HepG2 (cell line): ENCODE results near the gene ARHGEF37. TPM values are rescaled to one million over a fixed set of nuclear protein-coding genes. Genes with fewer than 3 reads are reported as not detected.

Source experiments
- ATAC-seq: fragments of 200-7000 bp; cut with Tn5 transposase; 3 replicates; pipeline ENCODE4 v1.9.1; 2020; ENCODE audit warnings: mild to moderate bottlenecking, moderate library complexity
- BruUV-seq: library from RNA; stranded (reverse); fragments of 400-500 nt; replicated peaks from 2 replicates; lab custom pipeline; 2021; lab: Mats Ljungman, UMichigan
- CTCF ChIA-PET: fragments of 300-600 bp; formaldehyde crosslinking; extraction: SDS; loops from one replicate; lab custom pipeline; 2021; ENCODE audit warnings: low total read pairs, inconsistent platforms, low intra/inter-chr PET ratio; lab: Yijun Ruan, JAX
- POLR2A ChIA-PET: fragments of 350-600 bp; sonication (Branson Sonifier 250); formaldehyde crosslinking; loops from one replicate; lab custom pipeline; 2020; ENCODE audit warnings: antibody characterized with exemption, inconsistent platforms; lab: Yijun Ruan, JAX
- DNase-seq: peaks from one replicate; pipeline ENCODE4 v3.0.0-alpha.2; 2015; ENCODE audit warnings: low spot score
- FAIRE-seq: peaks from 3 replicates; lab custom pipeline; 2011; peaks lifted over from hg19 to GRCh38; lab: Jason Lieb, UNC
- H2AFZ ChIP-seq: one replicate; pipeline ENCODE4 v1.6.1; 2011; ENCODE audit warnings: low read length, inconsistent platforms
- H3K27ac ChIP-seq: fragments of 300-600 bp; 3 replicates; pipeline ENCODE4 v1.8.0; 2011; ENCODE audit warnings: mixed run types, mild to moderate bottlenecking, mixed read lengths, low read length, inconsistent platforms; ENCODE audit not compliant: insufficient read depth; ENCODE audit errors: extremely low read length
- H3K27me3 ChIP-seq, 2 experiments: fragments of 200-600 bp in 1 of 2; 2 replicates in 1 of 2; 3 replicates in 1 of 2; pipeline versions ENCODE4 v1.6.0 to v1.8.0; 2011; ENCODE audit warnings: low read length in 2 of 2, mild to moderate bottlenecking in 2 of 2, moderate library complexity in 2 of 2, inconsistent platforms in 1 of 2; ENCODE audit not compliant: insufficient read depth in 2 of 2, control insufficient read depth in 1 of 2
- H3K36me3 ChIP-seq, 2 experiments: fragments of 200-600 bp in 1 of 2; replicated peaks in 1 of 2; 2 replicates in 1 of 2; 3 replicates in 1 of 2; pipeline versions ENCODE4 v1.5.1 to v1.8.0; 2011; ENCODE audit warnings: low read length in 2 of 2, inconsistent platforms in 1 of 2; ENCODE audit not compliant: insufficient read depth in 2 of 2, control insufficient read depth in 1 of 2
- H3K4me1 ChIP-seq: 2 replicates; pipeline ENCODE4 v1.5.1; 2012; ENCODE audit warnings: low read length, inconsistent platforms; ENCODE audit not compliant: insufficient read depth
- H3K4me2 ChIP-seq: 2 replicates; pipeline ENCODE4 v1.6.0; 2011; ENCODE audit warnings: low read depth, low read length, inconsistent platforms
- H3K4me3 ChIP-seq, 3 experiments: fragments of 200-600 bp in 1 of 3; sonication (generic), shearing (Covaris generic) in 1 of 3; replicated peaks in 1 of 3; 2 replicates each; pipeline ENCODE4 v1.5.1; 2011 to 2016; ENCODE audit warnings: low read length in 3 of 3, inconsistent platforms in 2 of 3, low read depth in 2 of 3, mild to moderate bottlenecking in 2 of 3, control low read depth in 1 of 3, mixed read lengths in 1 of 3; ENCODE audit not compliant: insufficient read depth in 1 of 3
- H3K79me2 ChIP-seq: one replicate; pipeline ENCODE4 v1.6.1; 2011; ENCODE audit warnings: low read length, inconsistent platforms; ENCODE audit not compliant: insufficient read depth
- H3K9ac ChIP-seq: 2 replicates; pipeline ENCODE4 v1.6.0; 2011; ENCODE audit warnings: mild to moderate bottlenecking, low read depth, low read length, inconsistent platforms; ENCODE audit not compliant: insufficient read depth
- H3K9me3 ChIP-seq: 2 replicates; pipeline ENCODE4 v1.5.1; 2012; ENCODE audit warnings: mild to moderate bottlenecking, low read length
- H4K20me1 ChIP-seq: 2 replicates; pipeline ENCODE4 v1.6.0; 2011; ENCODE audit warnings: inconsistent platforms, mild to moderate bottlenecking, low read length, moderate library complexity; ENCODE audit not compliant: insufficient read depth
- CEBPB ChIP-seq: IDR thresholded peaks from 2 replicates; pipeline ENCODE4 v1.6.1; 2011; ENCODE audit warnings: low read depth, low read length, improper control_type of control experiment, borderline replicate concordance
- CEBPG ChIP-seq: IDR thresholded peaks from 2 replicates; pipeline ENCODE4 v1.6.1; 2016
- MTF2 ChIP-seq: sonication (generic); formaldehyde crosslinking; IDR thresholded peaks from 2 replicates; pipeline ENCODE4 v1.5.0; 2020; ENCODE audit warnings: missing genetic modification reagents, borderline replicate concordance
- THAP7 ChIP-seq: sonication (generic); formaldehyde crosslinking; IDR thresholded peaks from 2 replicates; pipeline ENCODE4 v1.8.1; 2023; ENCODE audit warnings: mild to moderate bottlenecking, missing genetic modification reagents
- THYN1 ChIP-seq: sonication (generic); formaldehyde crosslinking; IDR thresholded peaks from 2 replicates; pipeline ENCODE4 v1.8.1; 2023; ENCODE audit warnings: low read depth, mild to moderate bottlenecking, moderate library complexity, missing genetic modification reagents, borderline replicate concordance
- ZNF580 ChIP-seq: IDR thresholded peaks from 2 replicates; pipeline ENCODE4 v1.6.1; 2016; ENCODE audit warnings: low read depth, borderline replicate concordance
- ZSCAN30 ChIP-seq: sonication (generic); formaldehyde crosslinking; IDR thresholded peaks from 2 replicates; pipeline ENCODE4 v1.5.0; 2020; ENCODE audit warnings: mild to moderate bottlenecking, missing genetic modification reagents
- WGBS: methylation state at CpG from one replicate; pipeline ENCODE4 v1.1.6; 2017; ENCODE audit warnings: low lambda C conversion rate; 5-methylcytosine and 5-hydroxymethylcytosine counted together
- in situ Hi-C: cut with HindIII; loops from 2 replicates; pipeline ENCODE4 v1.10.0; 2017; ENCODE audit warnings: low pct_unique_long_range_greater_than_20kb; ENCODE audit not compliant: extremely low pct_ligation_motif_present
- intact Hi-C: fragments of 100-400 bp; cut with micrococcal nuclease; formaldehyde crosslinking; loops from one replicate; pipeline ENCODE4 v1.10.0; 2022; ENCODE audit not compliant: unreplicated experiment
- polyA plus RNA-seq, 8 experiments: library from polyadenylated mRNA; depleted of rRNA in 3 of 8; stranded (reverse) in 7 of 8; unstranded in 1 of 8; fragments of >200 nt; fragmentation: Illumina TruSeq in 4 of 8; extraction: Trizol in 4 of 8; gene quantifications; 2 replicates each; pipeline versions ENCODE4 v1.2.1 to v1.2.3, GENCODE V29; 2011 to 2016; ENCODE audit warnings: low read depth in 4 of 8, missing spikeins in 1 of 8, mixed read lengths in 1 of 8; ENCODE audit not compliant: insufficient read depth in 1 of 8
- total RNA-seq, 5 experiments: library from RNA; depleted of rRNA; stranded (reverse); fragments of >200 nt; fragmentation: Illumina TruSeq; extraction: Trizol; gene quantifications; 2 replicates each; pipeline ENCODE4 v1.2.3, GENCODE V29; 2016; ENCODE audit warnings: low read depth in 1 of 5

ARHGEF37 gene
- total and polyA plus RNA-seq, 2 of the 13 experiments (the other 11 are each of a cell fraction or from before 2014, with no cell fraction given) = 0.18 to 0.27 TPM

- TF ChIP-seq ZNF580 (no peak), ZSCAN30 (no peak), THYN1 (CRISPR knock-in tag) (no peak), MTF2 (CRISPR knock-in tag) (no peak)
These were observed 24.9 kb downstream of the ARHGEF37 start (continued) for GRCh38 chr5:149605998-149606724.

GRCh38 chr5:149608936-149609545, 27.7 kb downstream of the ARHGEF37 start:
- no TSS peak for BruUV-seq
- DNase-seq (no peak), ATAC-seq (no peak), FAIRE-seq (no peak)
- no peaks in the 10 kb centered on the region for H3K36me3 ChIP-seq
- whole genome bisulfite sequencing = 62% methylated on average over 4 of the region's 4 CpGs
- no peaks in the 10 kb centered on the region for H3K79me2 ChIP-seq
- ChIA-PET CTCF (no interaction called here), POLR2A (no interaction called here)
- TF ChIP-seq CEBPB (peak; percentile 56), CEBPG (CRISPR knock-in tag) (0 out of 2 replicates have a peak, but pooled peaks have one; percentile 20), THAP7 (peak; percentile 31; the same call in 1 of the 2 replicates), ZSCAN30 (no peak)
- no peak overlapping the region for H2AFZ ChIP-seq
- H3K4me2 ChIP-seq = no peak overlapping the region
- H3K9me3 ChIP-seq = no peaks in the 10 kb centered on the region
- no peaks in the 10 kb centered on the region for H3K27me3 ChIP-seq
- in situ Hi-C loops (no loop called here), intact Hi-C loops (no loop called here)
- H3K4me1 ChIP-seq = peaks cover 40% of the 10 kb centered on the region
- H3K4me3 ChIP-seq = no peak overlapping the region
- no peak overlapping the region for H3K9ac ChIP-seq
- no peaks in the 10 kb centered on the region for H4K20me1 ChIP-seq
- no peak overlapping the region for H3K27ac ChIP-seq
